GM21447 (cell line): ENCODE results near the gene STXBP6.

Source experiments
- ATAC-seq: cut with Tn5 transposase; IDR thresholded peaks from one replicate; pipeline ENCODE4 v1.9.1; 2021; ENCODE audit not compliant: unreplicated experiment

STXBP6 gene

DNA sequence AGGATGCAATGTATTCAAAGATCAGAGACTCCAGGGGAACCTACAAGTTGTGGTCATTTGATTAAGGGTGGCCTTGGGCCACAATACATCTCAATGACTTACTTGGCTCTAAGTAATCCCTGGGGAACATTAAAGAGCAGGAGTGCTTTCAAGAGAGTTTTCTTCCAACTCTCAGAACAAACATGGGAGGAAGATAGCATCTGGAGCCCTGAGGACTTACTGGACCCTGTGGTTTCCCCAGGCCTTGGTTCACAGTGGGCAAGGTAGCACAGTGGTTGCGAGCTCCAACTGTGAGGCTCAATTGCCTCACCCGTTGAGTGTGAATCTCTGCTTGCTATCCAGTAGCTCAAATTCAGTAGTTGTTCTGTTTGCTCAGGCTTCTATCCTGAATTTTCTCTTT is 32.4 kb downstream of the STXBP6 start:
- no peak for ATAC-seq

DNA sequence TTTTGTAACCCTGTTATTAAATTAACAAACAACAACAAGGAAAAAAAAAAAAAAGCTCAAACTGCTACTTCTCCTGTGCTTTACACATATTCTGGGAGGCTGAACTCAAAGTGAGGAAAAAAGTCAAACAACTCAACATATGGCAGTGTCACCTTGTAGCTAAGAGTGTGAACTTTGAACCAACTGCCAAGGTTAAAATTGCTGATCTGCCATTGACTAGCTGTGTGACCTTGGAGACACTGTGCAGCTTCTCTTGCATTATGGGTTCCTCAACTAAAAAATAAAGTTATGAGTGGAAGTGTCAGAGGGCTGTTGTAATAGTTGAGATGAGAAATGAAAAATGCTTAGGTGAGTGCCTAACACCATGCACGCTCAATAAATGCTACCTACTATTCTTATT is 34.2 kb downstream of the STXBP6 start:
- ATAC-seq, result no peak

DNA sequence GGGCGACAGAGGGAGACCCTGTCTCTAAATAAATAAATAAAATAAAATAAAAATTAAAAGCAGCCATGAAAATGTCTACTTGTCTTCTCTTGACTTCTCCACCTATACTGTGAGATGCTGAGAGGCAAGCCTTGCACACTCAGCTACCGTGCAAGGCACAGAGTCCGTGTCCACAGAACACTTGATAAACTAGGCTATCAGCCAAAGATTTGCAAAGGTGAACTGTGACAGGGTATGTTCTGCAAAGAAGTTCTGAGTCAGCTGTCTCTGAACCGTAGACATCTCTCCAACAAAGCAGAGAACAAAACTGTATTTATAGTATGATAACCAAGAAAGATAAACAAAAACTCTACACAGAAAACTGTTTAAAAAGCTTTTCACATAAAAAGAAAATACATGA is 35.5 kb downstream of the STXBP6 start:
- ATAC-seq, result no peak

GRCh38 chr14:25011095-25011494 is 38.9 kb downstream of the STXBP6 start:
- ATAC-seq, result no peak

- ATAC-seq, result no peak
Measured at GRCh38 chr14:25010471-25010870, 39.5 kb downstream of the STXBP6 start.

DNA sequence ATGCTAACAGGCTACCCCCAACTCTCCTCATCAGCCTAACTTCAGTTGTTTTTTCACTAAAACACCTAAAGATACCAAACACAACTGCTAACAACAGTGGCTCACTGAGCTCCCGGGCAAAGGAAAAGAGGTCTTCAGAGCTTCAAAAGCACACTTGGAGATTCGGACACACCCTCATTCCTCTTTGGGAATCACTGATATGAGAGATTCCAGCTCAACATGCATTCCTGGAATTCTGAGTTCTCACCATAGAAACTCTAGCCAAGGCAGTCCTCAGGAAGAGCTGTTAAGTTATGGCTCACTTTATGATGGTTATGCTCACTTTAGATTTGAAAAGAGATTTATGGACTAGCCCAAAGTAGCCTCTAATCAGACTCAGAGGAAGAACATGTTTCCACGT is 40.1 kb downstream of the STXBP6 start:
- no peak for ATAC-seq

DNA sequence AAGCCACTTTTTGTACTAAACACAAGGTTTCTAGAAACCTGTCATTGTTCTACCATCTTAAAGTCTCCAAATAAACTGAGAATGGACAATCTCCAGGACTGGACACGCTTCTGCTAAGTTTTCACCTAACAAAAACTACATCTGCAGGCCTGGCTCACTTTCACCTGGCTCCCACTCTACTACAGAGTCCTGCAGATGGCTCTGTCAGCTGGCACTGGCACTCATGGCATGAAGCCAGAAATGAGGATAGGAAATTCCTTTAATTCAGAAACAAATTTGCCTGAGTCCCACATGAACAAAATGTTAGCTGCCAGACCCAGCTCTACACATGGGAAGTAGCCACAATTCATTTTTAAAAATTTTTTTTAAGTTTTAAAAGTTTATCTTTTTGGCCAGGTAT is 42.1 kb downstream of the STXBP6 start:
- no peak for ATAC-seq

DNA sequence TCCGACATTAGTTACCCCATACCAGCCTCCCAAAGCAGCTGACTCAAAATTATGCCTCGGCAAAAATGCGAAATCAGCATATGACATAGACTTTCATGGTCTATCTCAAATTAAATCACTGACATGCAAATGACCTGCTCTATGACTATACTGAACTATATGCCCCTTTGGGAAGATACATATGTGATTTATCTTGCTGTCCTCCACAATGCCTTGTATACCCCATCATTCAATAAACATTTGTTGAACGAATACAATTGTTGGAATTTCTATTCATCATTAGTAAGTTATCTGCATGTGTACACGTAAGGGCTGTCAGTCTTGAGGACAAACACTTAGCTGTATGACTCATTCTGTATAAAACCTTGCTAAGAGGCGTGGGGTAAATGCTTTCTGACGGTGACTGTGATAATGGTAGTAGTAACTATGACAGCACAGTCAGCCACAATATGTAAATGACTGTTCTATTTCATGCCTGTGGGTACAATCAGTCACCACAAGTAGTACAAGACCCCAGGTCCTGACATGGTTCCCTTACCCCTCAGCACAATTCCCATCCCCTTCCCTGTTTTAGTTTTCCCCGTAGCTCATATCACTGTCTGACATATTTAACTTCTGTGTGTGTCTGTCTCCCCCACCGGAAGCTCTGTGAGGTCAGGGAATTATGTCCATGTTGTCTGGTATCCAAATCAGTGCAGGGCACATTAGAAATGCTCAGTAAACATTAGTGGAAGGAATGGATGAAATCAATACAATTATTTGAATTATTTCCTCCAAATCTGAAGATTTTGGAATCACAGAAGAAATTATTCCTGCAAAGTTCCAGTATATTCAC is 42.8 kb downstream of the STXBP6 start:
- no peak for ATAC-seq

DNA sequence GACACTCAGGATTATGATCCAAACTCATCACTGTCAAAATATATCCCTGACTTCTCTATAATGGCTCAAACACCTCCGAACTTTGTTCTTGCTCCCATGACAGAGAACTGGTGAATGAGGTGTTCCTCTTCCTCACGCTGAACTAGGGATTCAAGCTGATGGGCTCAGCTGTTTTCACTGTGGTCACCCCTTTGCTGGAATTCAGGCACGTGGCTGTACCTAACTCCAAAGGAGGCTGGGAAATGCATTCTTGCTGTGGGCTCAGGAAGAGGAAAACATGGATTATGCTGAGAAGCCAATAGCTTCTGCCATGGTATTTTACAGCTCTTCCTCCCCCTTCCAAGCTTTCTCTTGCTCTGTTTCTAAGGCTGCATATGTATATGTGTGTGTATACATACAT is 43.9 kb downstream of the STXBP6 start:
- no peak for ATAC-seq

DNA sequence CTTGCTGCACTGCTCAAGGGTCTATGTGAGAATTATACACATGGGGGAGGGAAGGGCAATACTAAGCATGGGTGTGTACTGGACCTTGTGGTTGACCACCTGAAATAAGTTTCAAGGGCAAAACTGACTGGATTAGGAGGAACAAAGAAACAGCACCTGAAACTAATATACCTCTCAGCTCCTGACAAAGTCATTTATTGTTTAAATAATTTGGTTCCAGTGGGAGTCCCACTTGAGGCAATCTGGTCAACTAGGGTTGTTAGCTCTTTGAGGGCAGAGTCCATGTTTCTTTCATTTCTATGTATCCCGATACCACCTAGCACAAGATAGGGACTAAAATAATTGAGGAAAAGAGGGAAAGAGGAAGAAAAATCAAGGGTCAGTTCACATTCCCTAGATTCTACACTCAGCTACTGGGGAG is 45.5 kb downstream of the STXBP6 start:
- ATAC-seq, result no peak

GRCh38 chr14:25003537-25003936 is 46.4 kb downstream of the STXBP6 start:
- ATAC-seq, result no peak

GRCh38 chr14:25001601-25002000 is 48.3 kb downstream of the STXBP6 start:
- ATAC-seq, result no peak

DNA sequence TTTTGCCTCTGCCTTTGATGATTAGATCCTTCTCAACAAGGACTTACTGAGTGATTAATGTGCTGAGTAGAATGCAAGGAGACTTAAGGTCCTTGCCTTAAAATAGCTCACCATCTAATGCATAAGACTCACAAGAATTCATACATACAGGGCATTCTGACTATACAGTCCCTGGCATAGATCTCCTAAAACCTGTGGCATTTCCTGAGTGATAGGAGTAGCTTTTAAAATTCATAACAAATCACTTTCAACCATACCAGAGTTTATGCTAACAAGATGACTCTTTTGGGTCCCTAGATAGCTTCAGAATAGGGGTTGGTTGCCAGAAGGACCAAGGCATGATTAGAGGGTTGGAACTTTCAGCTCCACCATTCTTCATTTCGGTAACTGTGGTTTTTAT is 48.8 kb downstream of the STXBP6 start:
- ATAC-seq, result no peak

DNA sequence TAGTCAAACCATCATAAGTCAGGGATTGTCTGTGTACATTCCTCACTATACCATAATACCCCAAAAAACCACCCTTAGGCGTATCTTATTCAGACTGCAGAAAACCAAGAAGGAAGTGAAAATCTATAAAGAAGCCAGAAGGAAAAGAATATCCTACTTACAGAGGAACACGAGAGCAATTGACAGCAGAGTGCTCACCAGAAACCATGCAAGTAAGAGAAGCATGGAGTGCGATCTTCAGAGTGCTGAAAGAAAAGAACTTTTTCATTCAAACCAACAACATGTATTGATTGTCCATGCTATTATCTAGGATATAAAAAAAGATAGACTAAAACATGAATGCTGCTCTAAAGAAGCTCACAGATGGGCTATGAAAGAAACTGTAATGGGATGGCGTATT is 50.8 kb downstream of the STXBP6 start:
- no peak for ATAC-seq

GRCh38 chr14:24996930-24997725 is 52.8 kb downstream of the STXBP6 start:
- no peak for ATAC-seq

GRCh38 chr14:24995016-24995415 is 54.9 kb downstream of the STXBP6 start:
- no peak for ATAC-seq

DNA sequence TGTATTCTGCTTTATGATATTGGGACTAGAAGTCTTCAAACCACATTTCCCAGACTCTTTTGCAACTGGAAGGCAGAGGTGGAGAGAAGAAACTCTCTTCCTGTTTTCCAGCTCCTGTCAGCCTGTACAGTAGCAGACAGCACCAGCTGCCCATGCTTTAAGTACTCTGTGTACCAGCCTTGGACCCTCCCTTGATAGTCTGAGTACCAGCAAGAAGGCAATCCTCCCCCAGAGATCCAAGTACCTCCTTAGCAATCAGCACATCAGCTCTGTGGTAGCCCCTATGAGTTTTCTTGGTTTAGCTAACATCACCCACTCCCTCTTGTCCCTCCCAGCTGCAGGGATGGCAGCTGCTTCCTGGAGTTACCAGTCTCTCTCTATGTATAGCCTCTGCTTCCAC is 56.3 kb downstream of the STXBP6 start:
- ATAC-seq, result no peak

GRCh38 chr14:24992624-24993360 is 57.2 kb downstream of the STXBP6 start:
- no peak for ATAC-seq

GRCh38 chr14:24991821-24992220 is 58.1 kb downstream of the STXBP6 start:
- no peak for ATAC-seq

DNA sequence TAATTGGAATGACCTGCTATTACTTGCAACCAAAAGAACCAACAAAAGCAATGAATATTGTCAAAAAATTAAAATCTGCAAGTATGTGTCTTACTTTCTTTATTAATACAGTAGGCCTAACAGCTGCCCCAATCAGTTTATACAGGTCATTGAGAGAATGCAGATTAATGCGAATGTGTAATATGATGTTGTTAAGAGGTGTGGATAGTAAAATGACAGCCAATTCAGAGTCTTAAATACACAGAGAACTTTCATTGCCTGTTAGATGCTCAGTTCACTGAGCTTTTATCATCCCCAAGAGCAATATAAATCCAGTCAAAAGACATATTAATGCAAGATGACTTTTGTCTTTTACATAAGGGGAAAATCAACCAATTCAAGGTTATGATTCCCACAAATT is 58.7 kb downstream of the STXBP6 start:
- ATAC-seq, result no peak

GRCh38 chr14:24990773-24991172 is 59.2 kb downstream of the STXBP6 start:
- ATAC-seq, result no peak

- no peak for ATAC-seq
Measured at GRCh38 chr14:24990050-24990449, 59.9 kb downstream of the STXBP6 start.
